Measurements from ENCODE around the gene FAM200A.
"Not testable (repeated sequence)": the region's sequence is repeated elsewhere in the genome, so short reads cannot be mapped to it uniquely, and the experiment has no call there.

FAM200A gene

DNA sequence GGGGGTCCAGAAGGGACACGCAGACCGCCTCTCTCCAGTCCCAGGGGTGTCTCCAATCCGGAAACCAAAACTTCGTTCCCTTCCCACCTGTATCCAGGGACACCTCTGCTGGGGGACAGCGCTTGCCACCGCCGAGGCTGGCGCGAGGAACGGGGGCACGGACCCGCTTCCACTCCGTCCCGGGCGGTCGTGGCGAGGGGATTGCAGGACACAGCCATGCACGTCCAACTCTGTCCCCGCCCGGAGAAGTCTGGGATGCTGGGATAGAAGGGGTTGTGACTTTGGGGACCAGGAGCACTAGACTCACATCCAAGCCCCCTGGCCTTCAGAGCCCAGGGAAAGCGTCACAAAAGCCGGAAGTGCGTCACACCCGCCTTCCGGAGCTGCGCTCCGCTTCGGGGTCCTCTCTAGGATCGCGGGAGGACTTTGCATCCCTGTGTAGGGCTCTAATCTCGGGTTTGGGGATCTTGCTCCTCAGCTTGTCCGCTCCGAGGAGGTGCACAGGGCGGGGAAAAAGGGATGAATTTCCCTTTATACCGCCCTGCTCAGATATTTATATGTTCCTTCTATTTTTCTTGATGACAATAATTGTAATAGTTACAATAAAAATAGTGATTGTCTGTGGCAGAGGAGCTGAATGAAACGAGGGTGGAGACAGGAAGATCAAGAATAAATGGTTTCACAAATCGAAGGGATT, at the start of gene FAM200A:
Gene FAM200A, minus strand, starts transcription at position 348 of the 697 bp plus-strand sequence. CDS start 3,707 bp downstream, outside the sequence.
- DNase-seq (ENCODE audit: low read depth, low spot score), result peak; percentile 90

GRCh38 chr7:99599836-99600235, 47.9 kb upstream of the FAM200A start:
- DNase-seq (ENCODE audit: low read depth, low spot score), result no peak

DNA sequence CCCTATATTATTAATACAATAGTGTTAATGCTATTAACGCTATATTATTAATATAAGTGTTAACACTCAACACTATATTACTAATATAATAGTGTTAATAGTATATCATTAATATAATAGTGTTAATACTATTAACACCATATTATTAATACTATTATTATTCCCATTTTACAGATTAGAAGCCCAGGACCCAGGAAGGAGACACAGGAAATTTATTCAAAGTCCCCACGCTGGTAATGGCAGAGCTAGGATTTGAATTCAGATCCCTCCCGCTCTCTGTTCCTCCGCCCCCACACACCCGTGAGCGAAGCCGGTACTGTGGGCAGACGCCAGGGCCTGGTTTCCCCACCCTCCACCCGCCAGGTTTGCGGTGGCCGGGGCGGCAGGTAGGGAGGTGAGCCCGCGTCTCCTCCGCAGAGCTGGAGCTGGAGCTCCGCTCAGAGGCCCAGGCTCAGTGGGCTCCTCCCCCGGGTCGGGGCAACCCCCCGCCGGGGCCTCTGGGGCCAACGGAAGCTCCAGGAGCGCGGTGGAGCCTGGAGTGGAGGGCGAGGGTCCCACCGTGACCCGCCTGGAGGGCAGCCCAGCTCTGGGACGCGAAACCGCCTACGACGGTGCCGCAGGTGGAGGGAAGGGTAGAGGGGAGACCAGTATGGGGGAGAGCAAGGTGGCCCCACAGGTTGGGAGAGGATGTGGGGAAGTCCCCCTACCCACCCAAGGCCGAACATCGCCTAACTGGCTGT, 46.0 kb upstream of the FAM200A start, which contains the start of gene TMEM225B:
Gene TMEM225B, plus strand, starts transcription at position 506 of the 740 bp plus-strand sequence. CDS start 6,122 bp downstream, outside the sequence.
- peak; percentile 20 for DNase-seq (ENCODE audit: low read depth, low spot score)

DNA sequence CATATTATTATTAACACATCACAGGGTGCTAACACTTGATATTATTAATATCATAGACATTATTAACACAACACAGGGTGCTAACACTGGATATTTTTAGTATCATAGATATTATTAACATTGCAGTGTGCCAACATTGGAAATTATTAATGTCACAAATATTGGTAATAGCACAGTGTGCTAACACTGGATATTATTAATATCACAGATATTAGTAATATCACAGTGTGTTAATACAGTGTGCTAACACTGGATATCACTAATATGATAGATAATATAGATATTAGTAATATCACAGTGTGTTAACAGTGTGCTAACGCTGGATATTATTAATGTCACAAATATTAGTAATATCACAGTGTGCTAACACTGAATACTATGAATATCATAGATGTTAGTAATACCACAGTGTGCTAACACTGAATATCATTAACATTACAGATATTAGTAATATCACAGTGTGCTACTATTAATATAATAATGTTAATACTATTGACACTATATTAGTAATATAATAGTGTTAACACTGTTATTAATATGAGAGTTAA, 44.6 kb upstream of the FAM200A start:
- DNase-seq (ENCODE audit: low read depth, low spot score), result no peak

- no peak for DNase-seq (ENCODE audit: low read depth, low spot score)
Measured at GRCh38 chr7:99594948-99595745, 43.2 kb upstream of the FAM200A start.

GRCh38 chr7:99588868-99589267, 37.0 kb upstream of the FAM200A start:
- DNase-seq (ENCODE audit: low read depth, low spot score), result no peak

DNA sequence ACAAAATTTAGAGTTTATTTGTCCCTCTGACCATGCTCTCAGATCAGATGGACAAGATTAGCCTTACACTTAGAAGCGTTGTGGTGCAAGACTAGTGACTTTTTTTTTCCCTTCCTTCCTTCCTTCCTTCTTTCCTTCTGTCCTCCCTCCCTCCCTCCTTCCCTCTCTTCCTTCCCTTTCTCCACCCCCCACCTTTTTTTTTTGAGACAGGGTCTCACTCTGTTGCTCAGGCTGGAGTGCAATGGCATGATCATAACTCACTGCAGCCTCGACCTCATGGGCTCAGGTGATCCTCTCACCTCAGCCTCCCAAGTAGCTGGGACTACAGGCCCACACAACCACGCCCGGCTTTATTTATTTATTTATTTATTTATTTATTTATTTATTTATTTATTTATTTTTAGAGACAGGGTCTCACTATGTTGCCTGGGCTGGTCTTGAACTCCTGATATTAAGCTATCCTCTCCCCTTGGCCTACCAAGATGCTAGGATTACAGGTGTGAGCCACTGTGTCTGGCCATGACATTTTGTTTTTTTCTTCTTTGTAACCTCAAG, 28.9 kb upstream of the FAM200A start:
- not testable (repeated sequence) for DNase-seq (ENCODE audit: low read depth, low spot score)

DNA sequence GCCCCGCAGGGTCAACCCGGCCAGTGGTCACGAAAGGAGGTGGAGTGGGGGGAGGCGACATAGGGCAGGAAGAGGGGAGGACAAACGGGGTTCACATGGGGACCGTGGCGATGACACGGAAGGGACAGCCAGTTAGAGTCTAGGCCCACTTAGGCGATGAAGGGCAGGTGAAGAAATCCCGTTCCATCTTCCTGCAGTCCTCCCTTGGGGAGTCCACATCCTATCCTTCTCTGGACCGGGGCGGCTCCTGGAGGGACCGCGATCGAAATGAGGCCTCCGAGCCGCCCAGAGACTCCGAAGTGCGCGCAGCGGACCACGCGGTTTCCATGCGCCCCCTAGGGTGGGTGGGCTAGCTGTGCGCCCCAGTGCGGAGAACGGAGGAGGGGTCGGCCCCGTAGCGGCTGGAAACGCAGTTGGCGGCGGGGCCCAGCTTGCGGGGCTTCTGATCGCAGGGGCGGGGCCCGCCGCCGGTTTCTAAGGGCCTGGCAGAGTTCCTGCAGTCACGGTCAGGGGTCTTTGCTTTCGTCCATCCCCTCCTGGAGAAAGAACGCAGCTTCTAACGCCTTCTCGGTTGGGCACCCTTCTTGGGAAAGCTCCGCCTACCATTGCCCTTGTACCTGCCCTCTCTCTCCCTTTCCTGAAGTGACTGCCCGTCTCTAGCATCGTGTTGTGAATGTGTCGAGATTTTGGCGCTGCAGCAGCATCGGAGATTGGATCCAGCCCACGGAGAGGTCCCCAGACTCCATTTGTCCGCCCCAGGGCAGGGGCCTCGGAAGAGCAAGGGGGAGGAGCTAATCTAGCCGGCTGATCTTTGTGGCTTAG, 28.3 kb upstream of the FAM200A start:
- DNase-seq (ENCODE audit: low read depth, low spot score), result peak; percentile 81

GRCh38 chr7:99579281-99579955, 27.5 kb upstream of the FAM200A start:
- no peak for DNase-seq (ENCODE audit: low read depth, low spot score)

DNA sequence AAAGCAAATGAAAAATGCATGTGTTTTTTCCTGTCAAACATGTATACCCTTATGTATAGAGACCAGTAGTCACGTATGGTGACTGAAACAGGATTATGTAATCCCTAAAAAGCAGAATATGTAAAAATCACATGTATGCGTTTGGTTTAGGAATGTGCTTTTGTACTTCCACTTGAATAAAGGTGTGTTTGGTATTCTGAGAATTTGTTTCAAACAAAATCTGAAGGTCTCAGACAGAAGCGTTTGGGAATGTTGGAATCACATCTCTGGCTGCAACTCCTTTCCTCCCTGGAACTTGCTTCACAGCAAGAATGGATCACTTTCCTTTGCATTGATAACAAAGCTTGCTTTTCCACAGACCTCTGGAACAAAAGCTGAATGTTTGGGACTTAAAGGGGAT, 24.3 kb upstream of the FAM200A start:
- no peak for DNase-seq (ENCODE audit: low read depth, low spot score)

GRCh38 chr7:99573257-99573656, 21.3 kb upstream of the FAM200A start:
- DNase-seq (ENCODE audit: low read depth, low spot score), result no peak

GRCh38 chr7:99571768-99572167, 19.9 kb upstream of the FAM200A start:
- no peak for DNase-seq (ENCODE audit: low read depth, low spot score)

DNA sequence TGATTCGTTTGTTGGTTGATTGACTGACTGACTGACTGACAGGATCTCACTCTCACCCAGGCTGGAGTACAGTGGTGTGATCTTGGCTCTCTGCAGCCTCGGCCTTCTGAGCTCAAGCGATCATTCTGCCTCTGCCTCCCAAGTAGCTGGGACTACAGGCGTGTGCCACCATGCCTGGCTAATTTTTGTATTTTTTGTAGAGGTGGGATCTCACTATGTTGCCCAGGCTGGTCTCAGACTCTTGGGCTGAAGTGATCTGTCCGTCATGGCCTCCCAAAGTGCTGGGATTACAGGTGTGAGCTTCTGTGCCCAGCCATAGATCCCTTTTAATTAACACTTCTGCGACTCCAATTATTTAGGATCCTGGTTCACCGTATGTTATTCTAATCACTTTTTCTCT, 16.9 kb upstream of the FAM200A start:
- DNase-seq (ENCODE audit: low read depth, low spot score), result not testable (repeated sequence)

GRCh38 chr7:99563650-99564049, 11.7 kb upstream of the FAM200A start:
- DNase-seq (ENCODE audit: low read depth, low spot score), result no peak

DNA sequence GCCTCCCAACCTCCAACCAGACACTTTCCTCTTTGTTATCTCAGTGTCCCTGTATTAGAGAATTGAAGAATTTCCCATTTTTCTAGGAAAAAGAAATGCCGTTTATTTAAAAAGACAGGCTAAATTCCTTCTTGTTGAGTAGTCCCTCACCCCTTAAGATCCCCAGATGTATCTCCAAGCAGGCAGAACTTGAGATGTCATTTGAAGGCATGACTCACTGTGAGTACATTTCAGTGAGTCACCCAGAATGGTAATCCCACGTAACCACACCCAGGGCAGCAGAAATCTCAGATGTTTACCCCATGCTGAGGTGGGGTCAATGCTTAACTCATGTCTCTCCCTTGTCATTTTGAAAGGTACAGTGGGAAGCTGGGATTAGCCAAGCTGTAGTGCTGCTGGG, 10.9 kb upstream of the FAM200A start:
- peak; percentile 59 for DNase-seq (ENCODE audit: low read depth, low spot score)

GRCh38 chr7:99562114-99562784, 10.3 kb upstream of the FAM200A start:
- DNase-seq (ENCODE audit: low read depth, low spot score), result no peak

DNA sequence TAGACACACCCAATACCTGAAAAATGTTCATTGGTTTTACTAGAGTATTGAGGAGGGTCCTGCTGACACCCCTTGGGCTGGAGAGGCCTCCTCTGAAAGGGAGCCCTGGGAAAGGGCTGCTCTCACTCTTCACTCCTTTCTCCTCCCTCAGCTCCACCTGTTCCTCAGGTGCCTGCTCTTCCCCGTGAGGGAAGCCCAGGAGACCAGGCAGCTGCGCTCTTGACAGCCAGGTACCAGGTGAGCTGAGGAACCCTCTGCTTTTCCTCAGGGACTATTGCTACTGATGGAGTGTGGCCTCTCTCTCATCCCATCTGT, 9.8 kb upstream of the FAM200A start:
- no peak for DNase-seq (ENCODE audit: low read depth, low spot score)

- DNase-seq (ENCODE audit: low read depth, low spot score), result no peak
Measured at GRCh38 chr7:99560834-99561736, 9.2 kb upstream of the FAM200A start.

Data from ELF-1 (cell line).